ENCODE measurements around the gene MYBBP1A. TPM values are rescaled to one million over a fixed set of nuclear protein-coding genes. Genes with fewer than 3 reads are reported as not detected.

The MYBBP1A gene
- total RNA-seq, 1 experiment from 2014 or later, result 177 TPM

DNA sequence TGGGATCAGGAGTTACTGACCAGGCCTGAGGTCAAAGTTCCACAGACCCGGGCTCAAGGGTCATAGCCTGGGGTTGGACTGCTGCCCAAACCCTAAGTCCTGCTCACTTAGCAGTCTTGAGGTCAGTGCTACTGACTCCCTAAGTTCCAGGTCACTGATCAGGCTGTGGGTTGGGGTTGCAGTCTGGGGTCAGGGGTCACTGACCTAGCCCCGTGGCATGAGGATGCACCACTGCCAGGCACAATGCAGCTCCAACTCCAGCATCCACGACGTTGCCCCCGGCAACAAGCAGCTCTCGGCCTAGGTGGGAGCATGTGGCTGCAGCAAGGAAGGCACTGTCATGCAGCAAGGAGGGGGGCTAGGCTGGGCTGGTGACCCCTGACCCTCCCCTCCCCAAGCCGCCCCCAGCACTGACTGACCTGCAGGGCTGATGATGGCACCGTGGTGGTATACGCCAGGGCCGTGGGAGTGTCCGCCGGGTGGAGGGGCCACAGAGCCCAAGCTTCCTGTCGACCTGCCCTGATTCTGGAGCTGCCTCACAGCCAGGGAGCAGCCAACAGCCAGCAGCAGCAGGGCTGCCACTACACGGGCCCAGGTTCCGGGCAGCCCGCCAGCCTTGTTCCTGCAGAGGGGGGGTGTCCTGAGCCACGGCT lies 4.1 kb upstream of the MYBBP1A start:
- DNase-seq (ENCODE audit: low spot score), result no peak
- H3K27me3 ChIP-seq (replicated peaks; ENCODE audit: insufficient read depth, low read depth, low read length, poor library complexity), result no peaks in the 10 kb centered on the region
- POLR2A ChIA-PET (ENCODE audit: low non-redundant PET), result interaction anchor here (0.6 kb wide), 1 partner anchor 62 kb away, joined by 3 read pairs; no protein-coding TSS in a partner anchor
- H3K4me3 ChIP-seq (ENCODE audit: low read depth, low read length, poor library complexity, severe bottlenecking), result no peak overlapping the region
- TF ChIP-seq, protein P1, sequence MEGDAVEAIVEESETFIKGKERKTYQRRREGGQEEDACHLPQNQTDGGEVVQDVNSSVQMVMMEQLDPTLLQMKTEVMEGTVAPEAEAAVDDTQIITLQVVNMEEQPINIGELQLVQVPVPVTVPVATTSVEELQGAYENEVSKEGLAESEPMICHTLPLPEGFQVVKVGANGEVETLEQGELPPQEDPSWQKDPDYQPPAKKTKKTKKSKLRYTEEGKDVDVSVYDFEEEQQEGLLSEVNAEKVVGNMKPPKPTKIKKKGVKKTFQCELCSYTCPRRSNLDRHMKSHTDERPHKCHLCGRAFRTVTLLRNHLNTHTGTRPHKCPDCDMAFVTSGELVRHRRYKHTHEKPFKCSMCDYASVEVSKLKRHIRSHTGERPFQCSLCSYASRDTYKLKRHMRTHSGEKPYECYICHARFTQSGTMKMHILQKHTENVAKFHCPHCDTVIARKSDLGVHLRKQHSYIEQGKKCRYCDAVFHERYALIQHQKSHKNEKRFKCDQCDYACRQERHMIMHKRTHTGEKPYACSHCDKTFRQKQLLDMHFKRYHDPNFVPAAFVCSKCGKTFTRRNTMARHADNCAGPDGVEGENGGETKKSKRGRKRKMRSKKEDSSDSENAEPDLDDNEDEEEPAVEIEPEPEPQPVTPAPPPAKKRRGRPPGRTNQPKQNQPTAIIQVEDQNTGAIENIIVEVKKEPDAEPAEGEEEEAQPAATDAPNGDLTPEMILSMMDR (conservative IDR thresholded peaks at IDR 0.05; ENCODE audit: low read depth, low read length), result no peak
- TF ChIP-seq EZH2 (IDR thresholded peaks at IDR 0.05; ENCODE audit: borderline replicate concordance, low read depth, low read length, poor library complexity, severe bottlenecking), result no peak
- intact Hi-C loops (cut with micrococcal nuclease; ENCODE audit: unreplicated experiment), result no loop called here
- H3K36me3 ChIP-seq (ENCODE audit: insufficient read depth, low read length, poor library complexity, severe bottlenecking), result no peaks in the 10 kb centered on the region
- no peaks in the 10 kb centered on the region for H3K9me3 ChIP-seq (ENCODE audit: low read depth, low read length, poor library complexity, severe bottlenecking)
- CTCF ChIA-PET, result no interaction called here
- no peak overlapping the region for H3K27ac ChIP-seq (ENCODE audit: low read depth, low read length, poor library complexity, severe bottlenecking)
- BruUV-seq (replicated peaks), result no TSS peak
- H3K4me1 ChIP-seq (ENCODE audit: insufficient read depth, low read length, poor library complexity, severe bottlenecking), result peaks cover under 1% of the 10 kb centered on the region

DNA sequence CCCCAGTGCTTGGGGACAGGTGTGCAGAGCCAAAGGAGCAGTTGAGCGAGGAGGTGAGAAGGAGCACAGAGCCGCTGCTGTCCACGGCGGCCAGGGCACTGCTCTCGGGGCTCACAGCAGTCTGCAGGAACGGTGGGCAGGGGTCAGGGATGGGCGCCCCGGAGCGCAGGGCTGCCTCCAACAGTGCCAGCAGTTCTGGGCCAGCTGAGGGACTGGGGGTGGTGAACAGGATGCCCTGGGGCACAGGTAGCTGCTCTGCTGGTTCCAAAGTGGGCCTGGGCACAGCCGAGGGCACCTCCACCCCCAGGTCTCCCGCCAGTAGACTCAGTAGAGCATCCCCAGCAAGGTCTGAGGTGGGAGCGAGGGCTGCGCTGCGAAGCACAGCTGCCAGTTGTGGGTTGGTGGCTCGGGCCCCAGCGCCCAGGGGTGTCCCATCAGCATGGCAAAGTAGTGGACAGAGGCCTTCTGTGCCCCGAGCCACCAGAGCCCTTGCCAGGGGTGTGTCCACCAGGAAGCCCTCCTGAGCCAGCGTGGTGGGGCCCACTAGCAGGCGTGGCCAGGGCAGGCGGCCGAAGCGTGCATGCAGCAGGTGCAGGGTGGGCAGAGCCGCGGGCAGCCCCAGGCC lies 3.3 kb upstream of the MYBBP1A start:
- CTCF ChIA-PET, result no interaction called here
- intact Hi-C loops (cut with micrococcal nuclease; ENCODE audit: unreplicated experiment), result no loop called here

DNA sequence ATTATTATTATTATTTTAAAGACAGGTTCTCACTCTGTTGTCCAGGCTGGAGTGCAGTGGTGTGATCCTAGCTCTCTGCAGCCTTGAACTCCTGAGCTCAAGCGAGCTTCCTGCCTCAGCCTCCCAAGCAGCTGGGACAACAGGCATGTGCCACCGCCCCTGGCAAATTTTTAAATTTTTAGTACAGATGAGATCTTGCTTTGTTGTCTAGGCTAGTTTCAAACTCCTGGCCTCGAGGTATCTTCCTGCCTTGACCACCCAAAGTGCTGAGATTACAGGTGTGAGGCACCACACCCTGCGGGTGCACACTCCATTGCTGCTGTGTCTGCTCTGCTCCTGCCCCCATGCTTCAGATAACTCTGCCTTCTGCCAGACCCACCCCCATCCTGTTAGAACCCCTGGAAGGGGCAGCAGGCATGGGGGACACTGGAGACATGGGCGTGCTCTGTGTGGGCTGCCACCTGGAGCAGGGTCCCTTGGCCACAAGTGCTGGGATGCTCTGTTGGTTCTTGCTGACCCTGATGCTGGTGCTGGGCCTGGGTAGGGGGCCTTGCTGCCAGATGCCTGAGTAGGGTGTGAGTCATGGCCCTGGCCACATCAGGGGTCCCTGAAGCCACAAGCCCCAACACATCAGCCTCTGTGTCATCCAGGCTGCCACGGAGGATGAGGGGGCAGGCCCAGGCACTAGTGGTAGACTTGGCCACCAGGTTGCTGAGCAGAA lies 2.6 kb upstream of the MYBBP1A start:
- Histone ChIP-seq H3K4me1 (ENCODE audit: insufficient read depth, low read length, poor library complexity, severe bottlenecking) (peaks cover 6% of the 10 kb centered on the region), H3K4me3 (ENCODE audit: low read depth, low read length, poor library complexity, severe bottlenecking) (no peak overlapping the region), H3K27me3 (replicated peaks; ENCODE audit: insufficient read depth, low read depth, low read length, poor library complexity) (no peaks in the 10 kb centered on the region), H3K36me3 (ENCODE audit: insufficient read depth, low read length, poor library complexity, severe bottlenecking) (peaks cover 13% of the 10 kb centered on the region), H3K9me3 (ENCODE audit: low read depth, low read length, poor library complexity, severe bottlenecking) (no peaks in the 10 kb centered on the region), H3K27ac (ENCODE audit: low read depth, low read length, poor library complexity, severe bottlenecking) (no peak overlapping the region)
- BruUV-seq (replicated peaks), result no TSS peak
- ChIA-PET CTCF (interaction anchor here (1.8 kb wide), 1 partner anchor 9 kb away, joined by 5 read pairs; no protein-coding TSS in a partner anchor), POLR2A (ENCODE audit: low non-redundant PET) (interaction anchor here (0.7 kb wide), 1 partner anchor 401 kb away, joined by 6 read pairs; no protein-coding TSS in a partner anchor)
- no peak for DNase-seq (ENCODE audit: low spot score)
- no peak for TF ChIP-seq EZH2 (IDR thresholded peaks at IDR 0.05; ENCODE audit: borderline replicate concordance, low read depth, low read length, poor library complexity, severe bottlenecking)
- TF ChIP-seq, protein P1 (conservative IDR thresholded peaks at IDR 0.05; ENCODE audit: low read depth, low read length), result no peak
- intact Hi-C loops (cut with micrococcal nuclease; ENCODE audit: unreplicated experiment), result no loop called here

More for the DNA sequence above, 3.3 kb upstream of the MYBBP1A start:
- peaks cover 6% of the 10 kb centered on the region for H3K4me1 ChIP-seq (ENCODE audit: insufficient read depth, low read length, poor library complexity, severe bottlenecking)
- TF ChIP-seq EZH2 (IDR thresholded peaks at IDR 0.05; ENCODE audit: borderline replicate concordance, low read depth, low read length, poor library complexity, severe bottlenecking), result no peak
- TF ChIP-seq, protein P1 (conservative IDR thresholded peaks at IDR 0.05; ENCODE audit: low read depth, low read length), result no peak
- no peak for DNase-seq (ENCODE audit: low spot score)
- no TSS peak for BruUV-seq (replicated peaks)
- H3K4me3 ChIP-seq (ENCODE audit: low read depth, low read length, poor library complexity, severe bottlenecking), result no peak overlapping the region
- no peak overlapping the region for H3K27ac ChIP-seq (ENCODE audit: low read depth, low read length, poor library complexity, severe bottlenecking)
- H3K36me3 ChIP-seq (ENCODE audit: insufficient read depth, low read length, poor library complexity, severe bottlenecking), result peaks cover 7% of the 10 kb centered on the region
- POLR2A ChIA-PET (ENCODE audit: low non-redundant PET), result interaction anchor here (0.6 kb wide), 1 partner anchor 61 kb away, joined by 3 read pairs; no protein-coding TSS in a partner anchor
- no peaks in the 10 kb centered on the region for H3K9me3 ChIP-seq (ENCODE audit: low read depth, low read length, poor library complexity, severe bottlenecking)
- H3K27me3 ChIP-seq (replicated peaks; ENCODE audit: insufficient read depth, low read depth, low read length, poor library complexity), result no peaks in the 10 kb centered on the region

All from A673 (cell line).